GM20431 (cell line): ENCODE results near the gene IGLL5.

Source experiments
- in situ Hi-C: fragments of 300-500 bp; cut with MseI, MboI; formaldehyde crosslinking; loops from one replicate; pipeline ENCODE4 v1.15.0; 2020; ENCODE audit warnings: low sequenced_read_pairs; ENCODE audit not compliant: unreplicated experiment

IGLL5 gene

DNA sequence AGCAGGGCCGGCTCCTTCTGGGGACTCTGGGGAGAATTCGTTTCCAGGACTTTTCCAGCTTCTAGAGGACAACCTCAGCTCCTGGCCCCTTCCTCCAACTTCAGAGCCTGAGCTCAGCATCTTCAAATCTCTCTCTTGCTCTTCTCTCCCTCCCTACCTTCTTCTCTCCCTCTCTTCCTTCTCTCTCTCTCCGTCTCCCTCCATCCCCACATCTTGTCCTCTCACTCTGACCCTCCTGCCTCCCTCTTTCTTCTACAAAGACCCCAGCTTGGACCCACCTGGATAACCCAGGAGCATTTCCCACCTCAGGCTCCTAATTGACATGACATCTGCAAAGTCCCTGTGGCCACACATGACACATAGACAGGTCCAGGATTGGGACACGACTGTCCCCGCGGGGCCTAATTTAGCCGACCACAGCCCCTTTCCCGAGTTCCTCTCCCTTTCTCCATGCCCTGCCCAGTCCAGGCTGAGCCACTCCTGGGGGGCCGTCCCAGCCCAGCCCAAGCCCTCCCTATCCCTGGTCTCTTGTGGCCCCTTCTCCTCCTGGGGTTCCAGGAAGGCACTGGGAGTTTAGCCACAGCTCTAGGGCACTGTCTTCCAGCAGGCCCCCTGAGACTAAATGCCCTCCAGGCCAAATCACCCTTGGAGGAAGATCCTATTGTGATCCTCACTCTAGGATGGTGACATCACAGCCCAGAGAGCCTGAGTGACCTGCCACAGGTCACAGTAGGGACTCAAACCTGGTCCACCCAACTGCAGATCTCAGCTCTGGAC is 36.9 kb downstream of the IGLL5 start:
- in situ Hi-C loops, result no loop called here

DNA sequence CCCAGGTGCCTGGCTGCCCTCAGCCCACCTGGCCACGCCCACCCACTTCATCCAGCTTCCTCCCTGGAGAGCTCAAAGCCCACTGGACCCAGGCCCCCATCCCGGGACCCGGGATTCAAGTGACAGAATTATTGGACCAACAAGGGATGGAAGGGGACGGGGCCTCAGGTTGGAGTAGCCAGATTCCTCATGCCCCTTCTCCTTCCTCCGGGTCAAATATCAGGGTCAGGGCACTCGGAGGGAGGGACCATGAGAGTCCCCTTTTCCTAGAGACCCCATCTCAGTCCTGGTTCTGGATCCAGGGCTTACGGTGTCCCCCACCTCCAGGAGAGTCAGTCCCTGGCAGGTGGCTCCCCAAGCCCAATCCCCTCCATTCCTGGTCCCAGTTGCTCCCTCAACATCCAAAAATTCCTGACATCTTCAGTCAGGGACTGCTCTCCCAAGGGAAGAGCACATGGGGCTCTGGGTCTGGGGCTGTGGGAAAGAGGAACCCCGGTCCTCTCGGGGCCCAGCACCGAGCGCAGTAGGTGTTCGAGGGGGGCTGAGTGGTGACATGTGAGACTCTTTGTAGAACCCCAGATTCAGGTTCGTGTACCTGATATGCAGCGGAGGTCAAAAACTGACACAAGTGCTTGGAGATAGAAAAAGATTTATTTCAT is 37.7 kb downstream of the IGLL5 start:
- in situ Hi-C loops, result no loop called here

DNA sequence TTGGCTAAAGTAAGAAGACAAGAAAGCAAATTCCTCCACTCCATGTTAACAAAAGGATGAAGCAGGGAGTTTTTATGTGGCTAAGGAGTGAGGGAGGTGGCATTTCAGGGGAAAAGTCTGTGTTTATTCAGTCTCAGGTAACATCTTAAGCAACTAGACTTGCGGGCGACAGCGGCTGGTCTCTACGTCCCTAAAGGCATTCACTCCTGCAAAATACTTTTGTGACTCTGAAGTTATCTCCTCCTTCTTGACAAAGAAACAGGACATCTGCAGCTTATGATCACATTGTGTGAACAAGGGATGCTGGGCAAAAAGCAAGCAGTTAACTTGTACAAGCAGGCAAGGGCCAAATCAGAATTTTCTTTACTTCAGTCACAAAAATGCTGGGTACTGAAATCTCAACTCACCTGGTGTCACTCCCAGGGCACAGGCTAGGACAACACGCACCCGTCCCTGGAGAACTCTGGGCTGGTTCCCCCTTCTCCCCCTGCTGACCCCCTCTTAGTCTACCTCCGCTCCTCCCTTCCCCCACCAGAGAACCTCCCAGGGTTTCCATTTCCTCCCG is 38.3 kb downstream of the IGLL5 start:
- in situ Hi-C loops, result no loop called here

DNA sequence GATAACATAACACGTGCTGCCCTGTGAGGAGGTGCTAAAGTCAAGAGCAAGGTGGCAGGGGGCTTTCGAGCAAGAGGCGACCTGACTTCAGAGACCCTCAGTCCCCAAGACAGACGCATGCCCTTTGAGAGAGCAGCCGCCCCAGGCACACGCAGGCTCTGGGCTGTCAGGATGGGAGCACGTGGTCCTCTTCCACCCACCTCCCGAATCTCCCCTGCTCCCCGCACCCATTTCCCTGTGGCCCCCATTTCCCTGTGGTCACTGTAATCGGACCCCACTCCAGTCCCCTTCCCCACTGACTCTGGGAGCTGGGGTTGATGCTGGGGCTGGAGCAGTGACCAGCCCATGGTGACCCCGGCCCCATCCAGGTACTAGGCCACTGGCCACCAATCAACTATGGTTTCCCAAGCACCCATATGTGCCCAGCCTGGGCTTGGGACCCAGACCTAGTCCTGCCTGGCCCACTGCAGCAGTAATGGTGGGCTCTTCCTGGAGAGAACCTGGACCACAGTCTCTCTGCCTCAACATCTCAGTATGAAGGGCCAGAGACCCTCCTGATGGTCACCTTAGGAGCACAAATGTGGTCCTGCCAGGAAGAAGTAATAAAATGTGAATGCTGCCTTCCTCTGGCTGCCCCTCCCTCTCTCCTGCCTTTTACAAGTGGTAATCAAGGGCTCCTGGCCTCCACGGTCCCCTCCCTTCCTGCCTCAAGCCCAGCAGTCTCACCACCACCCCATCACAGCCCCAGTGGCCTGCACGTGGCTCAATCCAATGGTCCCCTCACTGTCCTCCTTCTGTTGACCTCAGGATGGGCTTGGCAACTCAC is 39.0 kb downstream of the IGLL5 start:
- in situ Hi-C loops, result no loop called here

DNA sequence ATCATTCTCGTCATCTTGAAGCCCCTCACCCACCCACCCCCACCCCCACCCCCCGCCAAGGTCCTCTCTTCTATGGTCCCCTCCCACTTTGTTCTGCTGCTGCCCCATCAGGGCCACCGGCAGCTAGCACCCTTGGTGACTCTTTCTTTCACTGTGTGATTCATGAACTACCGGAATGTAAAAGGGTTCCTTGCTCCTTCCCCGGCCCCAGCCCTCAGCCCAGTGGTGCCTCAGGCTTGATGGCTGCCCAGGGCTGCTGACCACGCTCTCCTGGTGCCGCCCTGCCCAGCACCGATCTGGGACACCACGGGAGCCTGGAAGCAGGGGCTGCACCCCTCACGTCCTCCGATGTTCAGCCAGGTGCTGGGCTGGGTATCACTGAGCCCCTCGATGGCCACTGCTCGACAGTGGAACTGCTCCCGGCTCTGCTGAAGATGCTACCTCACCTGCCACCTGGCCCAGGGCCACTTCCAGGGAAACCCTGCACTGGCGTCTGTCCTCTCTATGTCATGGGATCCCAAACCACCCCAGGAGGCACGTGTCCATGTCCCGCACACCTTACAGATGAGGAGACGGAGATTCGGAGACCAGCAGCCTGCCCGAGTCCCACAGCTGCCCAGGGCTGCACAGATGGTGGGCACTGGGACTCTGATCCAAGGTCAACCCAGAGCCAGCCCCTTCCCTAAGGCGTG is 39.7 kb downstream of the IGLL5 start:
- in situ Hi-C loops, result no loop called here

DNA sequence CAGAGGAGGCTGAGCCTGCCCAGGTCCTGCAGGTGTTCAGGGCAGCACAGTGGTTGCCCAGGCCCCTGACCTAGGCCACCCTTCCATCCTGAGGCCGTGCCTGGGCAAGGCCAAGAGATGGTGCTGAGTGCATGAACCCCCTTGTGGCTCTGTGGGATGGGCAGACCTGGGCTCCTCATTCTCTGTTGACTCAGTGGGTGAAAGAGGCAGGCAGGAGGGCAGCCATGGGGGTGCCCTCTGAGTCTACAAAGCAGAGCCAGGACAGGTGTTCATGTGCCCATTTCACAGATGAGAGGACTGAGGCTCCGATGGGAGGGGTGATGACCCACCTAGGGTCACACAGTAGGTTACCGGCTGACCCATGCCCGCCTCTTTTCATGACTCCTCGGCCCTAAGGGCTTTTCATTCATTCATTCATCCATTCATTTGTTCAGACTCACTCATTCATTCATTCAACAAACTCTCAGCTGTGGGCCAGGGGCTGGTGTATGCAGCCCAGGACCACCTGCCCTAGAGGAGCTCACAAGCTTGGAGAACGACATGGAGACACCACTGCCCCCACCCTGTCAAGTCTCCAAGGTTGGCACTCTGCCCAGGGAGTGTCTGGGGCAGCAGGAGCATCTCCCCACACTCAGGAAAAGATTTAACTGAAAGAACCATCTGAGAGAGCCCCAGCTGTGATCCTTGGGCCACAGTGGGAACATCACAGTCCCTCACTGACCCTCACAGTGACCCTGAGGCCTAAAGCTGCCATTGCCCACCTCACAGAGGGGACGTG is 40.5 kb downstream of the IGLL5 start:
- in situ Hi-C loops, result no loop called here

DNA sequence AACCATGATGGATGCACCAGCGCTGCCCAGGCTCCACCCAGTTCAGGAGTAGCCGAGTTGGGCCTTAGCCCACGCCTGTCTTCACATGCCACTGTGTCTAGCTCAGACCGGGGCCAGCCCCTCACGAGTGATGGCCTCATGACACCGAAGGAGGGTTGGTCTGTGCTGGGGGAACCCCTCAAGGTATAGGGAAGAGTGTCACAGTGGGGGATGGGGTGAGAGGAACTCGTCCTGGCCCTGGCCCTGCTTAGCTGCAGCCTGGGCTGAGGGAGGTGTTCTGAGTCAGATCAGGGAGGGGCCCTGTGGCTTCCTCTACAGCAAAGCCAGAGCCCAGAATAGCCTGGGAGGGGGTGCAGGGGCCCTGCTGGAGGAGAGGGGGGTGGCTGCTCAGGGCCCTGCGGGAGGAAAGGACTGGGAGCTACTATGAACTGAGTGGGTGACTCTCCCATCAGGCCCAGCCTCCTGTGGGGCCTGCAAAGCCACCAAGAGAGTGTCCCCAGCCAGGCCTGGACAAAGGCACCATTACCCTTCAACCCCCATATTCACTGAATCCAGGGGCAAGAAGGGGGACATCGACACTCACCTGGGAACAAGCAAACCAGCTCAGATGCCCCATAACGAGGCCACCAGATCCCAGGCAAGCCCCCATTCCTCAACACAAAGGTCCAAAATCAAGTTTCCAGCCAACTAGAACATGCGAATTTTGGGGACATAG is 41.2 kb downstream of the IGLL5 start:
- in situ Hi-C loops, result no loop called here

DNA sequence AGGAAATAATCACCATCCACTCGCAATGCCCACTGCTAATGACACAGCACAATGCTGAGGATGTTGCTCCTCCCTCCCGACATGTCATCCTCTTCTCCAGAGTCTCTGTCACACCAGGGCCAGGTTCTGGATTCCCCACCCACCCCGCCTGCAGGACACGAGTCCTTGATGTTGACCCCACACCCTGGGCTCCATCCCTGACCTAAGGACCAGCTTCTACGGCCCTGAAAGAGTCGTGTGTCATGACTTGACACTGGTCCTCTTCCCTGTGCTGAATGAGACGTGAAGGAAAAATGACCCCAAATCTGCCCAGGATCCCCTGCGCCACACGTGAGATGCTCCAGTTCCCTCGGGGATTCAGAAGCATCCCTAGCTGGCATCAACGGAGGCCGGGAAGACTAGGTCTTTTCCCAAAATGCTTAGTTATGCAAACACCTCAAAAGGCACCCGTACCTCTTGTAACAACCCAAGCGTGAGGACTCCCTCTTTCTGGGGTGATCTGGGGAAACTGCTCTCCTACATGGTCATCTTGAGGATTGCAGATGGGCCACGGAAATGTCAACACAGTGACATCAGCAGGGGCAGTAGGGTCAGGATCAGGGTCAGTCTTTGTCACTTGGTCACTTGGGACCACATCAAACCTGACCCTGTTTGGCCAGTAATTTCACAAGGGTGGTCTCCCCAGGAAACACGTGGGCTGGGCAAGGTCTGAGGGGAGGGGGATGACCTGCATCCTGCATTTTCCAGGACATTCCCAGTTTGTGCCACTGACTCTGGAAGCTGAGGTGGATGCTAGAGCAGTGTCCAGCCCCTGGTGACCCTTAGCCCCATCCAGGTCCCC is 42.0 kb downstream of the IGLL5 start:
- in situ Hi-C loops, result no loop called here

DNA sequence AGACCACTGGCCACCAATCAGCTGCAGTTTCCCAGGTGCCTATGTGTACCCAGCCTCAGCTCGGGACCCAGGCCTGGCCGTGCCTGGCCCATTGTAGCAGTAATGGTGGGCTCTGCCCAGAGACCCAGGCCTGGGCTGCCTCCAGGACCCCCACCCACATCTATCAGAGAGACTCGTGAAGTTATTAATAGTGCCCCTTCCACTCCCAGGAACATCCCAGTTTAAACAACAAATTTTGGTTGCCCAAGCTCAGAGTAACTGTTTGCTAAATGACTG is 42.5 kb downstream of the IGLL5 start:
- in situ Hi-C loops, result no loop called here

DNA sequence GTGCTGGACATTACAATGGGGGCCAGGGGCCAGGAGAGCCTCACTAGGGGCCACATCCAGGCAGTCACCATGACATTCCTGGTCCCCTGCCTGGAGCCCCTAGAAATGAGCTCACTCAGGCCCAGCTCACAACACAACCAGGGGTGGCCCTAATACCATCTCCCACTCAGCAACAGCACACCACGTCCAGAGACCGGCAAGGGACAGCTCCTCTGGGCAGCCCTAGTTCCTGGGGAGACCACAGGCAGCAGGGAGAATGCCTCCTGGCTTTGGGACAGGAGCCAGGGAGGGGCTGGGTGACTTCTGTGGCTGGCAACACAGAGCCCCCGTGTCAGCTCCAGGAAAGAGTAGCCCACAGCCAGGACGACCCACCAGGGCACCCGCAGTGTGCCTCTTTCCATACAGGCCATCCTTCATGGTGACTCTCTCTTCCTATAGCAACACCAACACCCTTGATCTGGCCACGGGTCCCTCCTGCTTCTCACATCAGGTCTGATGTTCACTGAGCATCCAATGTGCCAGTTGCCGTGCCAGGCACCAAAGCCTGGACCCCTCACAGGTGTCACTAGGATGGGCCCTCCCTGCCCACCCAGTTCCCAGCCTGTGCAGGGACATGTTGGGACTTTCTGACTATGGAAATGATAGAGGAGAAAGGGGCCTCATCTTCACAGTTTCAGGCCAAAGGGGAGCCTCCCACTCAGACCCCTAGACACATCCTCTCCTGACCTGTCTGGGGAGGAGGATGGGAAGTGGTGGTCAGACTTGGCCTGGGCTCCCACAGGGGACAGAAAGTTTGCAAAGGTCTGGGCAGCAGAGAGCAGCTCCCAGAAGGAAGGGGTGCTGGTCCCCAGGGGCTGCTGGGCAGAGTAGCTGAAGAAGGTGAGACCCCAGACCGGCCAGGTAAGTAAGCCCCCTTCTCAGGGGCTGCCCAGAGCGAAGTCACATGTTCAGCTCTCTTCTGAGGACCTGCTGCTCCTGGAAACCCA is 43.2 kb downstream of the IGLL5 start:
- in situ Hi-C loops, result no loop called here

DNA sequence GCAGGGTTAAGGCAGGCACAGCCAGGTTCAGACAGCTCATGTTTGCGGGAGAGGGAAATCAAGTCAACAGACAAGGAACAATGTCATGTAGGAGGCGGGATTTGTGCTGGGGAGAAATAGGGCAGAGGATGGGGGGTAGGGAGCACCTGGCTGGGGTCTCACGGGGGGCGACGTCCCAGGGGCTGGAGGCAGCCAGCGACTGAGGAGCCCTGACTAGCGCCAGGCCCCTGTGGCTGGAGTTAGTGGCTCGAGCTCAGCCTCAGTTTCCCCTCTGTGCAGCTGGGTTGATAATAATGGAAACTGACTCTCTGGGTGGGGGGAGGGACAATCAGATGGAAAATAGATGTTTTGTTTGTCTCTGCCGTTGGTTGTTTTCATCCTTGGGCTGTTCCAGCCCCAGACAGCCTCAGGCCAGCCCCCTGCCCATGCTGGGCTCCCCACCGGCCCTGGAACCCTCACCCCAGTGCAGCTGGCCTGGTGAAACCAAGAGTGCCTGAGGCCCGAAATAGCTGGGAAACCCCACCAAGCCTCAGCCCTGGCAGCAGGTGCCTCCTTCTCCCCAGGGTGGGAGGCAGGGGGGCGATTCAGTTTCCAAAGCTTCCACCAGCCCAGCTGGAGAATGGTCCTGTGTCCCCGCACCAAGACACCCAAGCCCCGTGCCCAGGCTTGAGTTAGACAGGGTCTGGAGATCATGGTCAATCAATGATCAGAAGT is 44.1 kb downstream of the IGLL5 start:
- in situ Hi-C loops, result no loop called here

DNA sequence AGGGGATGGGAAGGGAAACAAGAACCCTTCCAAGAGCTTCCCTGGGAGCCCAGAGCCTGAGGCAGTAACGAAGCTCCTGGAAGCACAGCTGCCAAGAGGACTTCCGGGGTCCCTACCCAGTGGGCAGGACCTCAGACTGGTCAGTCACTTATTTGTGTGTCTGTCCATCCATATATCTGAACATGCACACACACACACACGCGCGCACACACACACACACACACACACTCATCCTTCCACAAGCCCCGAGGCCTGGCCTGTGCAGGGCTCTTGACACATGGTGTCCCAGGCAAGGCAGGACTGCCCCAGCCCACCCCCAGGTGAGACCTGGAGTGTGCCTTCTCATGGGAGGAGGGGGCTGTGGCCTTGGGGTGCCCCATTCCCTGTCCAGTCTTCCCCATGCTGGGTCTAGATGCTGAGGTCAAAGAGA is 44.9 kb downstream of the IGLL5 start:
- in situ Hi-C loops, result no loop called here

DNA sequence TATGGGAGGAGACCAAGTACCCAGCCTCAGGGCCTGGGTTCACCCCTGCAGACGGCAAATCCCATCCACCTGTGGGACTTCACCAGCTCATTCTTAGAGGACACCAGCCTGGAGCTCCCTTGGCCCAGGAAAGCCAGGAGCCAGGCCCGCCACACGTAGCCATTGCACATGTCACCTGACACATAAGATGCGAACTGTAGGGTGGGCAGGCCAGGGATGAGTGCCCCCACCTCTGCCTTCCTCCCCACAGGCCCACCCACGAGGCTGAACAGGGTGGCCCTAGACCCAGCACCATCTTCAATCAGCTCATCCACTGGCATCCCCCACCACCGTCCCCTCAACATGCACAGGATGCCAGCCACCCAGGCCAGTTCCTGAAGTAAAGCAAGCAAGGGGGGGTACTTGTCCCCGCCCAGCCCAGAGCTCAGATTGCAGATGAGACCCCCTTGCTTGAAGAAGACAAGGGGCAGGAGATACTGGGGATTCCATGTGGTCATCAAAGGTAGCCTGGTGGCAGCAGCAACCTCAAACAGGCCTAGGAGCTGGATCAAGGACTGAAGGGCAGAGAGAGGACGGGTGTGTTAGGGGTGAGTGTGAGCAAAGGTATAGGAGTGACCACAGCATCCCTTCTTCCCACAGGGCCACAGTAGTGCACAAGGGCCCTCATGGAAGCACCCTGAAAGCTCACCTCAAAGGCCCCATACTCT is 45.6 kb downstream of the IGLL5 start:
- in situ Hi-C loops, result no loop called here

DNA sequence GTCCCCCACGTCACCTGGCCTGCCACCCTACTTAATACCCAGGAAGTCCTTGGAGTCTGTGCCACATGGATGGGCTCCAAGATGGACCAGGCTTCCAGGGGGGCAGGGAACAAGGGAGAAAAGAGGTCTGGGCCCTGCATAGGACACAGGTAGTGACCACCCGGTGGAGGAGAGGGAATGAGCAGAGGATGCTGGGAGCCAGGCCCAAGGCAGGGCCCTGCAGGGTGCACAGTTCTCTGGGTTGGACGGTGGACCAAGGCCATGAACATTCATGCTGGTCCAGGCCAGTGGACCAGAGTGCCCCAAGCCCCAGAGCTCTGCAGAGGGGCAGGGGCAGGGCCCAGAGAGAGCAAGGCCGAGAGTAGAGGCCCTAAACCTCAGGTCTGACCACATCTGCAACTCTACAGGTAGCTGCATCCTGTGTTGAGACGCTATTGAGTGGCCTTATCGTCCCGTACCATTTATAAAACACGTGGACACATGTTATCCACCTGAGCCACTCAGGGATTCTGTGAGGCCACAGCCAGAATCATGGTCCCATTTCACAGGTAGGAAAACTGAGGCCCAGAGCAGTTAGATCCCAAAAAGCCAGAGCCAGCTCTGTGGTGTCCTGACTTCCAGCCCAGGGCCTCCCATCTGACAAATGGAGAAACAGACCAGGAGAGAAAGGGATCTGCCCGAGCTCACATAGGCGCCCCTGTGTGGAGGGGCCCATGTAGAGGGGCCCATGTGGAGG is 46.4 kb downstream of the IGLL5 start:
- in situ Hi-C loops, result no loop called here

DNA sequence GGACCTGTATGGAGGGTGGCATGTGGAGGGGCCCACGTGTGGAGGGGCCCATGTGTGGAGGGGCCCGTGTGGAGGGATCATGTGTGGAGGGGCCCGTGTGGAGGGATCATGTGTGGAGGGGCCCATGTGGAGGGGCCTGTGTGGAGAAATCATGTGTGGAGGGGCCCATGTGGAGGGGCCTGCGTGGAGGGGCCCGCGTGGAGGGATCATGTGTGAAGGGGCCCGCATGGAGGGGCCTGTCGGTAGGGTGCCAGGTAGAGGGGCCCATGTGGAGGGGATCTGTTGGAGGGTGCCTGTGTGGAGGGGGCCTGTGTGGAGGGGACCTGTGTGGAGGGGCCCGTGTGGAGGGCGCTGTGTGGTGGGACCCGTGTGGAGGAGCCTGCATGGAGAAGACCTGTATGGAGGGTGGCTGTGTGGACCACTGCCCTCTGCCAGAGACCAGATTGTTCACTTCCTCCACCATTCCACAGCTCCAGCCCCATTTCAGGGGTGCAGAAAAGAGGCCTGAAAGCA is 47.0 kb downstream of the IGLL5 start:
- in situ Hi-C loops, result no loop called here
